HFFc6 (cell line): ENCODE data around the gene MBTPS1. TPM values are rescaled to one million over a fixed set of nuclear protein-coding genes. Genes with fewer than 3 reads are reported as not detected.

Source experiments
- DNase-seq: peaks from one replicate; pipeline ENCODE4 v3.0.0-alpha.2; 2018
- H3K27ac Mint-ChIP-seq: 2 replicates; pipeline ENCODE4 v1.8.0; 2020; ENCODE audit warnings: mild to moderate bottlenecking, mixed read lengths
- H3K27me3 Mint-ChIP-seq: 2 replicates; pipeline ENCODE4 v1.8.0; 2021; ENCODE audit warnings: mild to moderate bottlenecking, moderate library complexity, mixed read lengths; ENCODE audit not compliant: insufficient read depth
- H3K36me3 Mint-ChIP-seq: 2 replicates; pipeline ENCODE4 v1.8.0; 2021; ENCODE audit warnings: low read depth, mixed read lengths
- H3K4me1 Mint-ChIP-seq: 2 replicates; pipeline ENCODE4 v1.8.0; 2020; ENCODE audit warnings: low read depth, mixed read lengths
- H3K4me3 Mint-ChIP-seq: 2 replicates; pipeline ENCODE4 v1.8.0; 2020; ENCODE audit warnings: mild to moderate bottlenecking, moderate library complexity, mixed read lengths
- H3K9me3 Mint-ChIP-seq: 2 replicates; pipeline ENCODE4 v1.8.0; 2020; ENCODE audit warnings: mild to moderate bottlenecking, mixed read lengths
- total RNA-seq, 6 experiments: library from RNA; stranded (reverse); fragmentation: NEBNext Ultra II Directional; extraction: Animal tissue kit (Norgen Biotek cat#: 25700); gene quantifications; 2 replicates in 1 of 6; 3 replicates in 5 of 6; pipeline ENCODE4 v1.2.3, GENCODE V29; 2021
- TF ChIP-seq, protein P1 (sequence below): fragments of 200-600 bp; sonication (generic); IDR thresholded peaks from 2 replicates; pipeline ENCODE4 v1.5.0; 2021; ENCODE audit warnings: antibody characterized with exemption, mild to moderate bottlenecking

MBTPS1 gene
- total RNA-seq, 6 experiments from 2014 or later = 96.6 to 123 (median 102) TPM

DNA sequence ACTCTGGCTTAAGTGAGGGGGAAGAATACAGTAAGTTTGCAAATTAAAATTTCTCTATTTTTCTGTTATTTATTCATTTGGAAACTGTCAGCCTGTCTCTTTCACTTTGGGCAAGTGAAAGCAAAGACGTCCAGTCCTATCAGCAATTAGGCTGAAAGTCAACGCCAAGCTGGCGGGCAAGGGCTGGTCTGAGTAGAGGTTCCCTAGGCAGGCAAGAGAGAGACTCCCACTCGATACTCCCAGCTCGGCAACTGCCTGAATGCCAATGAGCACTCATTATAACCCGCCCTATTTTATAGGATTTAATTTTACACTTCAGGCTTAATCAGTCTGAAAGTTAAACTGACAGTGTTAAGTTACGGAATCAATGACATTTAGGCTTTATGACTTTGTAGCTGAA is 59.8 kb downstream of the MBTPS1 start:
- Mint-ChIP-seq H3K4me1 (no peaks in the 10 kb centered on the region), H3K27me3 (no peaks in the 10 kb centered on the region), H3K27ac (no peak overlapping the region), H3K36me3 (peaks cover 28% of the 10 kb centered on the region; the same call in 1 of the 2 replicates), H3K9me3 (no peaks in the 10 kb centered on the region), H3K4me3 (no peak overlapping the region)
- no peak for DNase-seq
- TF ChIP-seq, protein P1, sequence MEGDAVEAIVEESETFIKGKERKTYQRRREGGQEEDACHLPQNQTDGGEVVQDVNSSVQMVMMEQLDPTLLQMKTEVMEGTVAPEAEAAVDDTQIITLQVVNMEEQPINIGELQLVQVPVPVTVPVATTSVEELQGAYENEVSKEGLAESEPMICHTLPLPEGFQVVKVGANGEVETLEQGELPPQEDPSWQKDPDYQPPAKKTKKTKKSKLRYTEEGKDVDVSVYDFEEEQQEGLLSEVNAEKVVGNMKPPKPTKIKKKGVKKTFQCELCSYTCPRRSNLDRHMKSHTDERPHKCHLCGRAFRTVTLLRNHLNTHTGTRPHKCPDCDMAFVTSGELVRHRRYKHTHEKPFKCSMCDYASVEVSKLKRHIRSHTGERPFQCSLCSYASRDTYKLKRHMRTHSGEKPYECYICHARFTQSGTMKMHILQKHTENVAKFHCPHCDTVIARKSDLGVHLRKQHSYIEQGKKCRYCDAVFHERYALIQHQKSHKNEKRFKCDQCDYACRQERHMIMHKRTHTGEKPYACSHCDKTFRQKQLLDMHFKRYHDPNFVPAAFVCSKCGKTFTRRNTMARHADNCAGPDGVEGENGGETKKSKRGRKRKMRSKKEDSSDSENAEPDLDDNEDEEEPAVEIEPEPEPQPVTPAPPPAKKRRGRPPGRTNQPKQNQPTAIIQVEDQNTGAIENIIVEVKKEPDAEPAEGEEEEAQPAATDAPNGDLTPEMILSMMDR = no peak

DNA sequence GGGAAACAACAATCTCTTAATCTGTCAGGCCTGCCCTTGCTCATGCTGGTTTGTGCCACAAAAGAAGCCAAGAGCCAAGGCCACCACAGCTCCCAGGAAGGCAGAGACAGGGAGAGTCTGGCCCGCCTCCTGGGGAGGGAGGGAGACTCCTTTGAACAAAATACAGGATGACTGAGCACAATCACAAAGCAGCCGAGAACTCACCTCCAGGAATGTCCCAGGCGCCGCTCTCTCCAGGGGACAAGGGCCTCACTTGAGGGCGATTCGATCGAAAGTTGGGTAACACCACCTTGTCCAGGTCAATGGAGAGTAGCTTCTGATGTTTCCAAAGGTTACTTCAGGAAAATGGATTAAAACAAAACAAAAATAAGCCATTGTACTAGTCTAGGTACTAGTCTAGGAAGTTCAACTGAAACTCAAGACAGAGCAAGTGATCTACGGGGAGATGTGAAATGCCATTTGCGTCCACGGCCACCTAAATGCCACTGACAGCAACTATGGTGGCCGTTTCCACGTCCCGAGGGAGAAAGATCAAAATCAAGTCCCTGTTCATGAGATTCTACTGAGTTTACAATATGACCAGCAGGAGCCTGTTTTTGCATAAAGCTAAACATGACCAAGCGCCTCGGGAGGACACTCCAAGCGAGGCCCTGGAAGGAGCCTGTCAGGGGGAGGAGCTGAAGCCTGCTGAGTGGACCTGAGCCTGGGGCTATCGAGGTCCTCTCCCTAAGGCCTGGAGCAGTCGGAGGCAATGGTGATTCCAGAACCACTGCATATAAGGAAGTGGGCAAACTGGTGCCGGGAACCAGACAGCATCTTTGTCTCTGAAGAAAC is 60.7 kb downstream of the MBTPS1 start:
- no peaks in the 10 kb centered on the region for H3K27me3 Mint-ChIP-seq
- H3K4me1 Mint-ChIP-seq = no peaks in the 10 kb centered on the region
- TF ChIP-seq, protein P1 = no peak
- peaks cover 28% of the 10 kb centered on the region; the same call in 1 of the 2 replicates for H3K36me3 Mint-ChIP-seq
- no peak overlapping the region for H3K27ac Mint-ChIP-seq
- H3K4me3 Mint-ChIP-seq = no peak overlapping the region
- no peaks in the 10 kb centered on the region for H3K9me3 Mint-ChIP-seq
- DNase-seq = no peak

DNA sequence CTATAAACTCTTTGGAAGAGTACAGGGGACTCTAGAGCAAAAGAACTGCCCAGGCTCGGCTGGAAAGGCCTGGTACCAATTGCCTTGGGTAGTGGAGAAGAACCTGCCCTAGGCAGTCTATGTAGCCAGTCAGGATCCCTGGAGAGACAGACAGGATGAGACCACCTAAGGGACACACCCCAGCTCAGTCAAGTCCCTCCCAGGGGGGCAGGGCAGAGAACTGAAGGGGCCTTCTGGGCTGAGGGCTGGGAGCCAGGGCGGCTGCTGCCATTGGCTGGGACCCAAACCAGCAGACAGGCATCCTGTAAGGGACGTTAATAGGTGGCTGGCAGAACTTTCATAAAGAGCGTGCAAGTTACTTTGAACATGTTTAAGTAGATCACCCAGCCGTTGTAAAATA is 61.4 kb downstream of the MBTPS1 start:
- Mint-ChIP-seq H3K4me1 (no peaks in the 10 kb centered on the region), H3K27me3 (no peaks in the 10 kb centered on the region), H3K27ac (no peak overlapping the region), H3K9me3 (no peaks in the 10 kb centered on the region), H3K4me3 (no peak overlapping the region), H3K36me3 (peaks cover 28% of the 10 kb centered on the region; the same call in 1 of the 2 replicates)
- TF ChIP-seq, protein P1 = no peak
- DNase-seq = no peak

DNA sequence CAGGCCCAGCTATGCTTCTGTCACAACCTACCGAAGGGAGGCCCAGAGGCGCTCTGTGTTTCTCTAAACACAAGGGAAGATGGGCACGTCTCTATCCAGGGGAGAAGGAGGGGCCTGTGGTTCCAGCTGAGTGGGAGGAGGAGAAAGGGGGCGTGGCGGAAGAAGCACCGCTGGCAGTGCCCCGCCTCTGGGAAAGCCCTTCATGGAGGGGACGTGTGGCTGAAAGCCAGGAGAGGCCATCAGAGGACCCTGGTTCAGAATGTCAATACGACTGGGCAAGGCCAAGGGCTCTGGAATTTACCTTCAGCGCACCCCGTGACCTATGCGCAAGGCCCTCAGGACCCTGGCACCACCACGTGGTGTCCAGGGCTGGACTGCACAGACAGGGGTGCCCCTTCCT is 61.8 kb downstream of the MBTPS1 start:
- Mint-ChIP-seq H3K27me3 (no peaks in the 10 kb centered on the region), H3K27ac (no peak overlapping the region), H3K36me3 (peaks cover 28% of the 10 kb centered on the region; the same call in 1 of the 2 replicates), H3K4me1 (no peaks in the 10 kb centered on the region), H3K4me3 (no peak overlapping the region), H3K9me3 (no peaks in the 10 kb centered on the region)
- TF ChIP-seq, protein P1 = no peak
- DNase-seq = no peak

DNA sequence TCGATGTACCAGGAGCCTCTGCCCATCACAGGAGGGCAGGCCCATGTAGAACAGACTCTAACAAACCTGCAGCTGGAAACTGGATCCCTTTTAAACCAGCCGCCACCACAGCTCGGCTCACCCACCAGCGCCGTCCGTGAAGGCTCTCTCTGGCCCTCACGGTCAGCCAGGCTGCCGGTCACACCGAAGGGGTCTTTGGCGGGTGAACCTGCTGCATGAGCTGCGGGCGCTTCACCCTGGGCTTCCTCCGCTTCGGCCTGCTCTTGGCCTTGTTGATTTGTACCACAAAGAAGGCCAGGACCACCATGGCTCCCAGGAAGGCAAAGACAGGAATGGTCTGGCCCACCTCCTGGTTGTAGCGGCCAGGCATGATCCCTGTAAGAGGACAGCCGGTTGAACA is 62.5 kb downstream of the MBTPS1 start:
- no peaks in the 10 kb centered on the region for H3K27me3 Mint-ChIP-seq
- no peak overlapping the region for H3K4me3 Mint-ChIP-seq
- peaks cover 28% of the 10 kb centered on the region; the same call in 1 of the 2 replicates for H3K36me3 Mint-ChIP-seq
- no peak for DNase-seq
- TF ChIP-seq, protein P1 = no peak
- H3K27ac Mint-ChIP-seq = no peak overlapping the region
- H3K9me3 Mint-ChIP-seq = no peaks in the 10 kb centered on the region
- no peaks in the 10 kb centered on the region for H3K4me1 Mint-ChIP-seq
